ENCODE measurements around the gene FHAD1.

- TF ChIP-seq CTCF (conservative IDR thresholded peaks at IDR 0.05; ENCODE audit: low read depth, low read length) = no peak
- TF ChIP-seq EZH2 (IDR thresholded peaks at IDR 0.05; ENCODE audit: borderline replicate concordance, low read depth, low read length, poor library complexity, severe bottlenecking) = no peak
Measured at GRCh38 chr1:15282810-15283474, 35.9 kb downstream of the FHAD1 start.
